Cardiac fibroblast (primary cell): ENCODE measurements around the gene ZBTB21.

Experiments used
- DNase-seq, 2 donors: peaks; one replicate each; pipeline versions ENCODE4 v3.0.0 to v3.0.0-alpha.2; 2010; ENCODE audit warnings: low read depth in 2 of 2
- H3K4me3 ChIP-seq, 2 donors: replicated peaks in 1 of 2; 1 replicate in 1 of 2; 2 replicates in 1 of 2; pipeline ENCODE4 v1.5.1; 2011; ENCODE audit warnings: low read depth in 2 of 2, low read length in 2 of 2, mild to moderate bottlenecking in 2 of 2, moderate library complexity in 1 of 2
- TF ChIP-seq, protein P1 (sequence below): IDR thresholded peaks from one replicate; pipeline ENCODE4 v1.5.1; 2011; ENCODE audit warnings: low read depth, mild to moderate bottlenecking, low read length, inconsistent platforms

ZBTB21 gene

DNA sequence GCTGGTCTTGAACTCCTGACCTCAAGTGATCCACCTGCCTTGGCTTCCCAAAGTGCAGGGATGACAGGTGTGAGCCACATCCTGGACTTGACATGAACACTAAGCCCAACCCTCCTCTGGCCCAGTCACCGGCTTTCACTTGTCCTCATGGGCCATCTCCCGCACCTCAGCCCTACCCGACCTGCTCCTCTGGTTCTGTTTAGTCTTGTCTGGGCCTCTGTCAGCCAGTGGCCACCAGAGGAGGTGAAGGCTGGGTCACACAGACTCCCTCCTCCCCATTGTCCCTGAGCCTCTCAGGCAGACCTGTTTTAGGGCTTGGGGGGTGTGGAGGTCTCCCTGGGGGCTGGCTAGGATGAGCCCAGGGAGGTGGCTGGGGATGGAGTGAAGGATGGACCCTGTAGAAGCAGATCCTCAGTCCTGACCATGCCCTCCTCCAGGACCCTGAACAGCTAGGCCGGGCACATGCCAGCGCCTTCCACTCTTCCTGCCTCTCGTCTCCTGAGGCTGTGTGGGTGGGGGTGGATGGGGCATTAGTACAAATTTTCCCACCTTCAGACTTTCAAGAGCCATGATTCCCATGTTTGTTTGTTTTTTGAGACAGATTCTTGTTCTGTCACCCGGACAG is 34.8 kb upstream of the ZBTB21 start:
- no peak for DNase-seq
- H3K4me3 ChIP-seq, result no peak overlapping the region
- TF ChIP-seq, protein P1, sequence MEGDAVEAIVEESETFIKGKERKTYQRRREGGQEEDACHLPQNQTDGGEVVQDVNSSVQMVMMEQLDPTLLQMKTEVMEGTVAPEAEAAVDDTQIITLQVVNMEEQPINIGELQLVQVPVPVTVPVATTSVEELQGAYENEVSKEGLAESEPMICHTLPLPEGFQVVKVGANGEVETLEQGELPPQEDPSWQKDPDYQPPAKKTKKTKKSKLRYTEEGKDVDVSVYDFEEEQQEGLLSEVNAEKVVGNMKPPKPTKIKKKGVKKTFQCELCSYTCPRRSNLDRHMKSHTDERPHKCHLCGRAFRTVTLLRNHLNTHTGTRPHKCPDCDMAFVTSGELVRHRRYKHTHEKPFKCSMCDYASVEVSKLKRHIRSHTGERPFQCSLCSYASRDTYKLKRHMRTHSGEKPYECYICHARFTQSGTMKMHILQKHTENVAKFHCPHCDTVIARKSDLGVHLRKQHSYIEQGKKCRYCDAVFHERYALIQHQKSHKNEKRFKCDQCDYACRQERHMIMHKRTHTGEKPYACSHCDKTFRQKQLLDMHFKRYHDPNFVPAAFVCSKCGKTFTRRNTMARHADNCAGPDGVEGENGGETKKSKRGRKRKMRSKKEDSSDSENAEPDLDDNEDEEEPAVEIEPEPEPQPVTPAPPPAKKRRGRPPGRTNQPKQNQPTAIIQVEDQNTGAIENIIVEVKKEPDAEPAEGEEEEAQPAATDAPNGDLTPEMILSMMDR, result no peak

DNA sequence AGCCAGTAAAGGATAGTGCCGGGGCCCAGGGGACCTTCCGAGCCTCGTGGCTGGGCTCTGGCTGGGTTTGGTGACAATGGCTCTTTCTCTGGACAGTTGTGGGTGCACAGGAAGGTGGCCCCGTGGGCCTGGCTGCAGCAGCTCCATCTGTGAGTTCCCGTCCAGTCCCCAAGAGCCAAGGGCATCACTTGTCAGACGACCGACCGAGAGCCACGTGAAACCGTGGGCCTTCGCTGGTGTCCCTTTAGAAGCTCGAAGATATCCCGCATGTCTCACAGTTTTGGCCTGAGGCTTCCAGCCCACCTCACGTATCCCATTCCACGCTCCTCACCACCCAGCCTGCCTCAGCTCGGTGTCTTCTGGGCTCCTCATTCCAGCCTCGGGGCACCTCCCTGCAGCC is 33.8 kb upstream of the ZBTB21 start:
- no peak overlapping the region for H3K4me3 ChIP-seq
- TF ChIP-seq, protein P1, result no peak
- no peak for DNase-seq

DNA sequence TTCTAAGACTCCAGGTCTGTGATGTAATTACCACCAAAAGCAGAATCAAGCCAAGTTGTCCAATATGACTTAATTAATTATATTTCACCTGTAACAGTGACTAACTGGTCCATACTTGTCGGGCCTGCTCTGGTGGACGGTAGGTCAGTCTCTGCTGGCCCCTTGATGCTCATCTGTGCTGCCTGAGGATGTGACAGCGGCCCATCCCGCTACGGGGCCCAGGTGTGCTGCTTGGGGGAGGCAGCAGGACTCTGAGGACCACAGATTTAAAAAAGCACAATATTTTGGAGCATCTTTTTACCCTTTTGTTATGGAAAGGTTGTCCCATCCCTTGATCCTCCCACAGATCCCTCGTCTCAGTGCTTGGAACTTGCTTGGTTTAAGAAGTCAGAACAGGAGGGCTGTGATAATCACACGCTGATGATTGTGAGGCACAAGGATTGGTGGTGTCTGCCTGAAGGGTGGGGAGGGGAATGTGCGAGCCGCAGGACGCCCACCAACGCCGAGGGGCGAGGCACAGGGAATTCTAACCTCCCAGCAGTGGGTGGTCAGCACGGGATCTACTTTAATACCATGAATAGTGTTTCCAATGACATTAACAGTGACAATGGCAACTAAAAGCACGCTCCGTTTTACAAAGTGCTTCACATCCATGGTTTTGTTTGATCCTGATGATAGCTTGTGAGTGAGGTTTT is 33.2 kb upstream of the ZBTB21 start:
- DNase-seq, result no peak
- TF ChIP-seq, protein P1, result no peak
- no peak overlapping the region for H3K4me3 ChIP-seq

DNA sequence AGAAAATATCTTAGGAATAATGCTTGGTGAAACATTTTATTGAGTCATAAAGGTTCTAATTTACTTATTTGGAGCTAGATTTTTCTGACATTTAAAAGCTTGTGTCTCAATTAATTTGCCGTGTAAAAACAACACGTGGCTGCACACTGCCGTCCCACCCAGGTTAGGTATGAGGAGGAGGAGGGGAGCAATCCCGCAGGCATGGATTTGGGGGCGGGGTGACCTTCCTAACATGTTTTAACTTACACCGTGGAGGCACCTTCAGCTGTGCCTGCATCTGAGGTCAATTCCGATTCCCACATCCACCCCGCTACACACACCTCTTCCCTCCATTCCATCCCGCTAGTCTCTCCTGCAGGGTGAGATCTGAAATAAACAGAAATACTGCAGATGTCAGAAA is 32.5 kb upstream of the ZBTB21 start:
- TF ChIP-seq, protein P1, result no peak
- no peak overlapping the region for H3K4me3 ChIP-seq
- no peak for DNase-seq

DNA sequence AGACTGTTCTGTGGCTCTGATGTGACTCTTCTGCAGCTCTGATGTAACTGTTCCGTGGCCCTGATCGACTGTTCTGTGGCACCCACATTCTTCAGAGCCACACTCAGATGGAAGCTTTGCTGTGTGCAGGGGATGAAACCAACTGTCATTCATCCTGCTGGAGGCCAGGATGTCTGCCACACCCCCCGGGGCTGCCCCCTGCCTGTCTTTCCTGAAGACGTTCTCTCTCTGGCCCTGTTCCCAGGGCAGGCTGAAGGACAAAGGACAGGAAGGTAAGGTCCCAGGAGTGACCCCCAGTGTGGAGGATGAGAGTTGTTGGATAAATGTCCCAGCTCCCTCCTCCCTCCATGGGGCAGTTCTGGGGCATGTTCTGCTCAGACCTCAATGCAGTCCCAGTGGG is 31.6 kb upstream of the ZBTB21 start:
- no peak overlapping the region for H3K4me3 ChIP-seq
- no peak for DNase-seq
- TF ChIP-seq, protein P1, result no peak

DNA sequence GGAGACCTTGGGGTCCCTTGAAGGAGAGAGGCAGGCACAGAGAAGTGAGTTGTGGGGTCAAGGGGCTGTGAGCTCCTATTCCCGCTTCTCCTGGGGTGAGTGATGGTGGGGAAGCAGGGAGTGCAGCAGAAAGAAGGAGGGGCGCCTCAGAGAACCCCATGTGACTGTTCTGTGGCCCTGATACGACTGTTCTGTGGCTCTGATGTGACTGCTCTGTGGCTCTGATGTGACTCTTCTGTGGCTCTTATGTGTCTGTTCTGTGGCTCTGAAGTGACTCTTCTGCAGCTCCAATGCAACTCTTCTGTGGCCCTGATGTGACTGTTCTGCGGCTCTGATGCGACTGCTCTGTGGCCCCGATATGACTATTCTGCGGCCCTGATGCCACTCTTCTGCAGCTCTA is 31.1 kb upstream of the ZBTB21 start:
- no peak overlapping the region for H3K4me3 ChIP-seq
- TF ChIP-seq, protein P1, result no peak
- no peak for DNase-seq
